ENCODE measurements around the gene CHKA.
"Not testable (repeated sequence)": the region's sequence is repeated elsewhere in the genome, so short reads cannot be mapped to it uniquely, and the experiment has no call there.

CHKA gene

DNA sequence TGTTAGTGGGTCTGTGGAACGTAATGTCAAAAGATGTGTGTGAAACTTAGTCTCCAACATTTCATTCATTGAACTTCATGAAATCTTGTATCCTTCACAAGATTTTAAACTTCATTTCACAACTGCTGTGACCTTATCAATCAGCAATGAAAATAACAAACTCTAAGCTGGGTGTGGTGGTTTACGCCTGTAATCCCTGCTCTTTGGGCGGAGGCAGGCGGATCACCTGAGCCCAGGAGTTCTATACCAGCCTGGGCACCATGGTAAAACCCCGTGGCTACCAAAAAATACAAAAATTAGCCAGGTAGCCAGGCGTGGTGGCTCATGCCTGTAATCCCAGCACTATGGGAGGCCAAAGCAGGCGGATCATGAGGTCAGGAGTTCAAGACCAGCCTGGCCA is 5.1 kb downstream of the CHKA start:
- DNase-seq (ENCODE audit: low read depth in 3 of 3, low spot score in 1 of 3), result no peak

DNA sequence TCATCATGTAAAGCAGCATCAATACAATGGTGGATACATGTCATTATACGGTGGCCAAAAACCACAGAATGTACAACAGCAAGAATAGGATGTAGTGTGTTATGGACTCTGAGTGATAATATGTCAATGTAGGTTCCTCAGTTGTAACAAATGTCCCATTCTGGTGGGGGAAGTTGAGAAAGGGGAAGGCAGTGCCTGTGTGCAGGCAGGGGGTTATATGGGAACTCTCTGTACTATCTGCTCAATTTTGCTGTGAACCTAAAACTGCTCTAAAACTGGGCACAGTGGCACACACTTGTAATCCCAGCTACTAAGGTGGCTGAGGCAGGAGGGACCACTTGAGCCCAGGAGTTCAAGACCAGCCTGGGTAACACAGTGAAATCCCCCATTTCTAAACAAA is 5.9 kb downstream of the CHKA start:
- DNase-seq (ENCODE audit: low read depth in 3 of 3, low spot score in 1 of 3), result no peak

DNA sequence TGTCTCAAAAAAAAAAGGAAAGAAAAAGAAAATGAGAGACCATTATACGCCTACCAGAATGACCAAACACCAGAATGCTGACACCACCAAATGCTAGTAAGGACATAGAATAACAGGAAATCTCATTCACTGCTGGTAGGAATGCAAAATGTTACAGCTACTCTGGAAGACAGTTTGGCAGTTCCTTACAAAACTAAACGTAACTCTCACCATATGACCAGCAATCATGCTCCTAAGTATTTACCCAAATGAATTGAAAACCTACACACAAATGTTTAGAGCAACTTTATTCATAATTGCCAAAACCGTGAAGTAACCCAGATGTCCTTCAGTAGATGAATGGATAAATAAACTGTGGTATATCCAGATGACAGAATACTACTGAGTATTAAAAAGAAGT is 7.2 kb downstream of the CHKA start:
- no peak for DNase-seq (ENCODE audit: low read depth in 3 of 3, low spot score in 1 of 3)

DNA sequence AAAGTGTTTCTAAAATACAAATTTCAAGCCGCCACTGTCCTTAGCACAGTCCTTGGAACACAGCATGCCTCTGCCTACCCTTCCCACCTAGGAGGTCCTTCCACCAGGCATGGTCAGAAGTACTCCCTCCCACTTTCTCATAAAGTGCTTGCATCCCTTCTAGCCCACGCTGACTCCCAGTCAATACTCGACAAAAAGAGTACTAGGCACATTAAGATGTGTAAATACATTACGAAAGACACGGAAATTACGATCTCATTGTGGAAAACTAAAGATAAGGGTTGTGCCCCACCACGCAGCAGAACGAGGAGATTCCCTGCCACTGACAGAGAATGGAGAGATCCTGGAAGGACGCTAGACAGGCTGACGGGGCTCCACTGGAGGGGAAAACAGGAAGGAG is 13.5 kb downstream of the CHKA start:
- no peak for DNase-seq (ENCODE audit: low read depth in 3 of 3, low spot score in 1 of 3)

DNA sequence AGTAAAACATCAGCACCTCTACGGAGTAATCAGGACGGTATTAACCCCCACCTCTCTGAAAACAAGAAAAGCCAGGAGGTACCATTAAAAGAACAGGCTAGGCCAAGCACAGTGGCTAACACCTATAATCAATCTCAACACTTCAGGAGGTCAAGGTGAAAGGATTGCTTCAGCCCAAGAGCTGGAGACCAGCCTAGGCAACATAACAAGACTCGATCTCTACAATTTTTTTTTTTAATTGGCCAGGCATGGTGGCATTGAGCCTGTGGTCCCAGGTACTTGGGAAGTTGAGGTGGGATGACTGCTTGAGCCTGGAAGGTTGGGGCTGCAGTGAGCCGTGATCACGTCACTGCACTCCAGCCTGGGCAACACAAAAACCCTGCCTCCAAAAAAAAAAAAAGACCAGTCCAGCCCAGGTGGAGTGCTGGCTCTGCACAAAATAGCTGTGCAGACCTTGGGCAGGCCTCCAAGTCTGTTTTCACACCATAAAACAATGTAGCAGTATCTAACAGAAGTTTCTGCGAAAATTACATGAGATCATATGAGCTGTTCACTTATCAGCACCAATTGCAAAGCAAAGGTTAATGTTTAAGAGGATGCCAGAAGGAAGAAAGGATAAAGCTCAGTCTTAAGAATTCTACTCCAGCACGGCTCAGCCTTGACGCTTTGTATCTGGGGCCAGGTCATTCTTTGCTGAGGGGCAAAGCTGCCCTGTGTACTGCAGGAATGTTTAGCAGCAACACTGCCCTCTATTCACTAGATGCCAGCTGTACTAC is 14.8 kb downstream of the CHKA start:
- DNase-seq (ENCODE audit: low read depth in 3 of 3, low spot score in 1 of 3), result no peak

DNA sequence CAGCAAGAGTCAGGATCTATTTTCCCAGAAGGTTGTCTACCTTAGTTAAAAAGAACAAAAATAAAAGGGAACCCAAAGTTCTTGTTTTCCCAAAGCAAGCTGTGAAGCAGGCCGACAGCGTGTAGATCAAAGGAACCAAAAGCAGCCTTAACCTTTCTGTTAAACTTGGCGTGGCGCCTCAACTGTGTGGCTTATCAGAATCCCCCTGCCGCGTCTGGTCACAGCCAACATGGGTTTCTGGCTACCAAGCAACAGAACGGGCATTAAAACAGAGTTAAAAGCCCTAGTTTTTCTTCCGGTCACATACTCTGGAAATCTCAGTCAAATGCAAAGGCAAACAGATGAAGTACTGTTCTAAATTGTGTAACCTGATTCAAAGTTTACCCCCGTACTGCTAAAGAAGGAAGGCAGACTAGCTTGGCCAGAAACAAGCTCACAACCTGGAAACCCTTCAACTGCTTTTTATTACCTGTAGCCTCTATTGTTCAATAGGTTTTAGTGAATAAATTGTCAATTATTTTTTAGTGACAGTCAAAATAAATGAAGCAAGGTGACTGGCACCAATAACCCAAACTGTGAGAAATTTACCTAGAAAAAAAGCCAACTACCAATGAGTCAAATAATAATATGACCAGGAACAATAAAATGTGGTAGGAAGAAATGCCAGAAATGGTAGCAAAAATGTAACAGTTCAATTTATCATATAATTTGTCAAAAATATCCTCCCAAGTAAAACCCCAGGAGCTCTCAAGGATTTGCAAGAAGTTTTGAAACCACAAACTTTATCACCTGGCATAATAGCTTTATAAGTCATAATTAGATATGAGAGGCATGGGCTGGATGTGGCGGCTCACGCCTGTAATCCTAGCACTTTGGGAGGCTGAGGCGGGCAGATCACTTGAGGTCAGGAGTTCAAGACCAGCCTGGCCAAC is 21.4 kb downstream of the CHKA start:
- DNase-seq (ENCODE audit: low read depth in 3 of 3, low spot score in 1 of 3), result no peak

DNA sequence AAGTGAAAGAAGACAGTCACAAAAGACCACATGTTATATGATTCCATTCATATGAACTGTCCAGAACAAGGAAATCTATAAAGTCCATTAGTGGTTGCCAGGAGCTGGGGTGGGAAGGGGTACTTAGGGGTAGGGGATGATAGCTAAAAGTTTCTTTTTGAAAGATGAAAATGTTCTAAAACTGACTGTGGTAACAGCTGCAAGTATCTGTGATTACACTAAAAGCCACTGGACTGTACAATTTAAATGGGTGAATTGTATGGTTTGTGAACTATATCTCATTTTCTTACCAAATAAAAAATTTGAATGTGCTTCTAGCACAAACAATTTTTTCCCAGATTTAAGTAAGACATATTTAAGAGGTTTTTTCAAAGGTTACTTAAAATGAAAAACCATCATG is 22.1 kb downstream of the CHKA start:
- DNase-seq (ENCODE audit: low read depth in 3 of 3, low spot score in 1 of 3), result no peak

DNA sequence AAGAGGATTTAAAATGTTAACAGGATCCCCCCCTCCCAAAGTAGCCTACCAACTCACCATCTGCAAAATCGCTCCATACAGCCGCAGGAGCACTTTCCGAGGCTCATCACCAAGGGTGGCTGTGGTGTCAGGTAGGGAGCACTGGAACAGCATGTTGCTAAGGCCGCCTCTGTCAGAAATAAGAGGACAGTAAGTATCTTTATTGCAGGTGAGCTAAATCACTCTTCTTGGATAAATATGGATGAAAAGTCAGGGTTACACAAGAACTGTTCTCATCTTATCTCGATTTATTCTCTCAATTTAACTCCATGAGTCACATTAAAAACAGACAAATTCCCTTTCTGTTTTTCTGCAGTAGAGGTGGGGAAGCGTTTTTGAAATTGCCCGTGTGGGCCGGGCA is 24.2 kb downstream of the CHKA start:
- DNase-seq (ENCODE audit: low read depth in 3 of 3, low spot score in 1 of 3), result no peak

DNA sequence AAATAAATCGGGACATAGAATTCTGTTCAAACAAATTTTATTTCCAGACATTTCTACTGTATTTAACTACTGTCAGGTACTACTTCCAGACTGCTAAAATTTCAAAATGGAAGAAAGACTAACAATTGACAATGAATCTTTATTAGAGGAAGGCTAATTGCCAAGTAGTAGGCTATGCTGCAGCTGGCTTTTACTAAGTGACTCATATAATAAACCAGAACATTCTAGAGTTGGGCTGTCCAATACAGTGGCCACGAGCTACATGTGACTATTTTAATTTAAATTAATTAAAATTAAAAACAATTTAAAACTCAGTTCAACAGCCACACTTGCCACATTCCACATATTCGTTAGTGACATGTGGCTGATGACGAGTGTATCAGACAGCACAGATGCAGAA is 27.6 kb downstream of the CHKA start:
- no peak for DNase-seq (ENCODE audit: low read depth in 3 of 3, low spot score in 1 of 3)

DNA sequence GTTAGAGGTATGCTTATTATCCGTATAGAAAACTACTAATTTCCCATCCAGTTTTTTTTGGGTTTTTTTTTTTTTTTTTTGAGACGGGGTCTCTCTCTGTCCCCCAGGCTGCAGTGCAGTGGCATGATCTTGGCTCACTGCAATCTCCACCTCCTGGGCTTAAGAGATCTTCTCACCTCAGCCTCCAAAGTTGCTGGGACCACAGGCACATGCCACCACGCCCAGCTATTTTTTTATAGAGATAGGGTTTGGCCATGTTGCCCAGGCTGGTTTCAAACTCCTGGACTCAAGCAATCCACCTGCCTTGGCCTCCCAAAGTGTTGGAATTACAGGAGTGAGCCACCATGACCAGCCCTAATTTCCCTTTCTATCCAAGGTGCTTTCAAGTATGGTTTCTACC is 28.2 kb downstream of the CHKA start:
- DNase-seq (ENCODE audit: low read depth in 3 of 3, low spot score in 1 of 3), result not testable (repeated sequence)

DNA sequence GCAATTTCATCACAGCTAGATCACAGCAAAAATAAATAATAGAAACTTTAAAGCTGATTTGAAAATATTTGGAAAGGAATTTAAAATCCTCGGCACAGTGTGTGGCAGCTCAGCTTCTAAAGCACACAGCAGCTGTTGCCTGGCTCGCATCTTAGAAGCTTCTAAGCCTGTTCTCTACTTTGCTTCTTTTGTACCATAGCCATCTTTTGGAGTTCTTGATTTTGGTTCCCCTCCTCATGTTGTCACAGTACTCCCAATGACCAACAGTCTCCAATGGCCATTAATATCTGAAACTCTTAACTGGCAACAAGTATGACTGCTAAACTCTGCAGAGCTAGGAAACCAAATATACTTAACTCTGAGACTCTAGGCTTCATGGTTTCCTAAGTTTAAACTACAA is 28.8 kb downstream of the CHKA start:
- no peak for DNase-seq (ENCODE audit: low read depth in 3 of 3, low spot score in 1 of 3)

DNA sequence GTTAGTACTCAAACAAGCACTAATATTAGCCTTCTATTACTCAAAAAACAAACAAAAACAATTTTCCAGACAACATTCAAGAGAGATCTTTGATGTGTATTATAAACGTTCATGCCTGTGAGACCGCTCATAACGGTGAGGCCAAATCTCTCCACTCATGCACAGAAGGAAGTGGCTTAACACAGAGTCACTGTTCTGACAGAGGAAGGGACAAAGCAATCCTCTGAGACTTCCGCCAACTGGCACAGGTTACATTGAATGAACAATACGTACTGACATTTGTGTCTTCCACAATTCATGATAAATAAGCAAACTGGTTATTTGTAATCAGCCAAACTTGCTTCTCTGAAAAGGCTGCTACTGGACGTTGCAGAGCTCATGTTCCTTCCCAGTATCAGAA is 30.5 kb downstream of the CHKA start:
- DNase-seq (ENCODE audit: low read depth in 3 of 3, low spot score in 1 of 3), result no peak

DNA sequence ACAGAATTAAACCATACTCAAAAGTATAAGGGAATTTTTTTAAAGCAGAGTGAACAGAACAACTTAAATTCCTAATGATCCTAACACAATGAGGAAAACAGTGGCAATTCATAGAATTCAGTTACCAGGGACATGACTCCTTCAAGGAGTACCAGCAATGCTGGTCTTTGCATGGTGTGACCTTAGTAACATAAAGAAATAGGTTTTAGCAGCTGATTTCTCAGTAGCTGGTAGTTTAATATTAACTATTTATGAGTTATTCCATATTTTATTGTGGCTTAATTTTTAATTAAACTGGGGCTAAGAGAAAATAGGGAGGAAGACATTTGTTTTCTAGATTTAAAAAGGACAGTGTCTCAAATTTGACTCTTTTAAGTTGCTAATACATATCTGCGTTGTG is 30.9 kb downstream of the CHKA start:
- DNase-seq (ENCODE audit: low read depth in 3 of 3, low spot score in 1 of 3), result no peak

DNA sequence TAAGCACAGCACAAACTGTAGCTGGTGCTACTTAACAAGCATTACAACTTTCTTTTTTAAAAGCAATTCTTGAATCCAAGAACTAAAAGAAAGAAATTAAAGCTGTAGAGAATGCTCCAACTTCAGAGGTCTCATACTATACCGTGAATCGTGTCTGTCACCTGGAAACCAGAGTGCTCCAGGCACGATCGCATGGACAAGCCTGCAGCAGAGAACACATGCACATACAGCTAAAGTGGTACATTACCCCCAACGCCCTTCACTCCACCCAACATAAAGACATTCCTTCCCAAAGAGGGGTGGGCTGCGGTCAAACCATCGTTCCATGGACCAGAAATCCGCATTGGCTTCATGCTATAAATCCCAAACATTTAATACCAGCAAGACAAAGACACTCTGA is 31.5 kb downstream of the CHKA start:
- no peak for DNase-seq (ENCODE audit: low read depth in 3 of 3, low spot score in 1 of 3)

DNA sequence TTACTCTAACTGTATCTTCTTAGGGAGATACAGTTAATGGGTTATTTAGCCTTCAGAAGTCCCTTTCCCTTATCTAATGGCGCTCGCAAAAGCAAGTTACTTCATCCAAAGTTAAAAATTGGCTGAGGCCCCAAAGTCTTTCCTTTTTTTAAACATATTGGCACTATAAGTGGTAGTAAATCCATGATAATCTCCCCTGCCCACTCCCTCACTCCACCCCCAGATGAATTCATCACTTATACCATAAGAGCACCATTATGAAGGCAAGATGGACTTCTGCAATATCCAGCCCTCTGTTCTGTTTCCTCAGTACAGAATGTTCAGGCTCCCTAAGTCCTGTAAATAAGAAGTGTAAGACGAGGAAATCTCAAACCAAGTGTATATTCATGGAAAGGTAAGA is 37.7 kb downstream of the CHKA start:
- DNase-seq (ENCODE audit: low read depth in 3 of 3, low spot score in 1 of 3), result no peak

DNA sequence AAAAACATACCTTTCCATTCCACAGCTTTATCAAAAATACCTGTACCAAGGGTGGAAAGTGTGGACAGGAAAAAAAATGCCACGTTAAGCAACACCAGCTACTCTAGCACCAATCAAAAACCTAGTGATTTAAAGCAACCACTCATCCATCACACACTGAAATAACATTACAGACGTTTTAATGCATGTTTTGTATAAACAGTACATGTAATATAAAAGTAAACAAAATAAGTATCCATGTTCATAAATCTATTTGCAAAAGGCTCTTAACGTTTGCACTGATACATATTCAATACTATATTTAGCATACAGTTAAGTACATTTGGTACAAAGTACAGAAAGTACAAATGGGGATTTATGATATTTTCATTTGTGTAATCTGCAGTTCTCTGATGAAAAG is 38.7 kb downstream of the CHKA start:
- no peak for DNase-seq (ENCODE audit: low read depth in 3 of 3, low spot score in 1 of 3)

DNA sequence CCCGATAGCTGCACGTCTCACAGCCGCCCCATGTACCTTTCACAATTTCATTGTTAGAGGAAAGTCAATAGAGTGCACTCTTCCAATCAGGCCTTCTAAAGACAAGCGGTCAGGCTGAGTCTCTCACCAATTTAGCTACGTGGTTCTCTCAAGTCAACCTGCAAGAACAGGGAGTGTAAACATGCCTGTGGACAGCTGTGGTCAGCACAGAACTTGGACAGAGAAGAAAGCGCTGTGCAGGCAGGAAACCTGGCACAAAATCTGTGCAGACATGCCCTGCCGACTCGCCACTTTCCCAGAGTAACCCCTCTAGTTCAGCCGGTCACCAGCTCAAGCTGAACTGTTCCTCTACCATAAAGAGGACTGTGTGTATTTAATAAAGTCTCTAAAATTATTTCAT is 39.5 kb downstream of the CHKA start:
- DNase-seq (ENCODE audit: low read depth in 3 of 3, low spot score in 1 of 3), result no peak

DNA sequence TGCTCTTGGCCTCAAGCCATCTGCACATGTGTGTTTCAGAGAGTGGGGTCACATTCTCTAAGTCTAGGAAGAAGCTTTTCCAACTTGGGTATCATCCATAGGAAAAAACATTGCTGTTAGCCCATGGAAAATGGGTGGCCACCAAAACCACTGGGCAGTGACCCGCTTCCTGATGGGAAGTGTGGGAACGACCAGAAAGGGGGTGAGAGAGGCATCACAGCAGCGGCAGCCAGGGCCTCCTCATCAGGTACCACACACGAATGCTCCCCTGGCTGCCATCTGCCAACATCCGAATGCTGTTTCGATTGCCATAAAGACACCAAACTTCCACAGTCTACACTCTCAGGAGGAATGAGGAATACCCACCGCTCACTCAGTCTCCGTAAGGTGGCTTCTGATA is 40.3 kb downstream of the CHKA start:
- no peak for DNase-seq (ENCODE audit: low read depth in 3 of 3, low spot score in 1 of 3)

DNA sequence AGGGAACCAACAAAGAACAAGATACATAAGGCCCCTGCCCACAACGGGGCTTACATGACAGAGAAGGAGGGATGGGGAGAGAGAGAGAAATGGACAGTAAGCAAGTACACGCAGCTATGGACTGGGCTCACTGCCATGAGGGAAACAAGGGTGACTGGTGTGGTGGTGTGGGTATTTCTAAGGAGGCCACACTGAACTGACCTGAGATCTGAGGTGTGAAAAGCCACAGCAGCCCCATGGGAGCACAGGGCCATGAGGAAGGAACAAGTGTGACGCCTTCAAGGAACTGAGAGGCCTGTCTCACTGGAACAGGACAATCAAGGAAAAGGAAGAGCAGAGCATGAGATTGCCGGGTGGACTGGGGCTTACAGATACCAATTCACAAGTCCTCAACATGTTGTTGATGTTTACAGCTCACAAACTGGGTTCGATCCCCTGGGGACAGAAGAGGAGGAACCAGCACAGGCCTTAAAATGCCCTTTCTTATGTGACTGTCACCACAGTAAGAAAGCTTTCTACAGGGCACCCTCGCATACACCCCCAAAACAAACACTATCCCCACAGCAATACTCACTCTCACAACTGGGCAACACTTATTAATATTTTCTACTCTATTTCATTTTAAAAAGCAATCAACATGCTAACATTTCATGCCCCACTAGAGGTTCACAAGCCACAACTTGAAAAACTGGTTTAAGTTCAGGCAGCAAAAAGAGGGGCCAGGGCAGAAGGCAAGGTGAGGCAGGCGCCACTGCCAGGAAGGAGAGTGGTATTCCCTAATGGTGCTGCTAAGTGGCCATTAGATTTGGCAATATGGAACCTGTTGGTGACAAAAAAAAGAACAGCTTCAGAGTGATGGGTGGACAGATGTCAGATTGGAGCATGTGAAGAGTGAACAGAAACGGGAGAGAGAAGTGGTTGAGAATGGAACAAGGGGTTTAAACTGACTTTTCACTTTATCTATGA is 43.3 kb downstream of the CHKA start:
- DNase-seq (ENCODE audit: low read depth in 3 of 3, low spot score in 1 of 3), result no peak

DNA sequence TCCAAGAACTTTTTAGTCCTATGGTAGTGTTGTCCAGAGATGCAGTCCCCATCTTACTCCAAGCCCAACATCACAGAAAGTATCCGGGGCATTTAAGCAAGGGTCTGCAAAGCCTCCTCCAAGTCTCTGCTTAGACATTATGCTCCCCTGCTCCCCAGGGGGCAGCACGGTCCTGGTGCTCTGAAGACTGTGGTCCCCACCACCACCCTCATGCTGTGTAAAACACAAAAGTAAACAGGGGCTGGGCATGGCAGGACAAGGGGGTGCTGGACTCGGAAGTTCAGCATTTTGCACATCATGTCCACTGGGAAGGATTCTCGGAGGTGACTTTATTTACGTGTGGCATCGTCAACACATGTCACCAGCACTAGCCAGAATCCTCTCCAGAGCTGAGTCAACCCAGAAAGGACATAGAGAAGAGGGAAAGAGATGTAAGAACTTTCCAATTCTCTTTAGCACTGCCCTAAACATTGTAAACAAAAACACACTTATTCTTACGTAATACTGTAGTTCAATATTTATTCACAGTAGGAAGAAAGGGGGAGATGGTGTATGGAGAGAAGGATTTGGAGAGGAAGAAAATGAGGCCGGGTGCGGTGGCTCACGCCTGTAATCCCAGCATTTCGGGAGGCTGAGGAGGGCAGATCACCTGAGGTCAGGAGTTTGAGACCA is 44.7 kb downstream of the CHKA start:
- no peak for DNase-seq (ENCODE audit: low read depth in 3 of 3, low spot score in 1 of 3)
